HL-60 (cell line): ENCODE measurements around the gene ECI2.

Experiments
- DNase-seq, 2 experiments: peaks; one replicate each; pipeline ENCODE4 v3.0.0-alpha.2; 2010 to 2020; ENCODE audit warnings: low read depth in 1 of 2, low spot score in 1 of 2
- H3K27ac ChIP-seq: fragments of 250-450 bp; sonication (Bioruptor Pico); replicated peaks from 2 replicates; pipeline ENCODE4 v1.5.1; 2020; ENCODE audit warnings: mild to moderate bottlenecking, moderate library complexity
- H3K27me3 ChIP-seq: fragments of 250-450 bp; sonication (Bioruptor Pico); 2 replicates; pipeline ENCODE4 v1.5.1; 2021; ENCODE audit warnings: mild to moderate bottlenecking, moderate library complexity; ENCODE audit not compliant: insufficient read depth, poor library complexity, severe bottlenecking
- H3K4me3 ChIP-seq: replicated peaks from 2 replicates; pipeline ENCODE4 v1.5.1; 2011; ENCODE audit warnings: mild to moderate bottlenecking, control low read depth, low read length; ENCODE audit not compliant: insufficient read depth
- CTCF ChIP-seq: IDR thresholded peaks from one replicate; pipeline ENCODE4 v1.5.1; 2011; ENCODE audit warnings: low read length, control low read depth, inconsistent platforms; ENCODE audit not compliant: insufficient read depth
- GABPA ChIP-seq: IDR thresholded peaks from 2 replicates; pipeline ENCODE4 v1.6.1; 2012; ENCODE audit warnings: low read depth
- POLR2AphosphoS5 ChIP-seq: IDR thresholded peaks from 2 replicates; pipeline ENCODE4 v1.6.1; 2012; ENCODE audit warnings: low read depth
- REST ChIP-seq: IDR thresholded peaks from 2 replicates; pipeline ENCODE4 v1.6.1; 2012; ENCODE audit warnings: low read depth; ENCODE audit not compliant: insufficient replicate concordance
- SPI1 ChIP-seq: IDR thresholded peaks from 2 replicates; pipeline ENCODE4 v1.6.1; 2012; ENCODE audit warnings: low read depth, mild to moderate bottlenecking, borderline replicate concordance

The ECI2 gene

GRCh38 chr6:4167123-4167522 is 31.7 kb upstream of the ECI2 start:
- peaks cover under 1% of the 10 kb centered on the region for H3K27me3 ChIP-seq
- no peak overlapping the region for H3K27ac ChIP-seq
- TF ChIP-seq POLR2AphosphoS5 (no peak), CTCF (no peak), REST (no peak), SPI1 (no peak), GABPA (no peak)
- H3K4me3 ChIP-seq: no peak overlapping the region
- DNase-seq: no peak

GRCh38 chr6:4164456-4164855 is 29.1 kb upstream of the ECI2 start:
- TF ChIP-seq GABPA: no peak
- TF ChIP-seq REST: no peak
- no peak for TF ChIP-seq CTCF
- TF ChIP-seq SPI1: no peak
- TF ChIP-seq POLR2AphosphoS5: no peak
- Histone ChIP-seq H3K4me3 (no peak overlapping the region), H3K27ac (no peak overlapping the region), H3K27me3 (peaks cover 2% of the 10 kb centered on the region)
- no peak for DNase-seq

- TF ChIP-seq REST (no peak), POLR2AphosphoS5 (no peak), SPI1 (no peak), GABPA (no peak), CTCF (no peak)
- peaks cover 2% of the 10 kb centered on the region for H3K27me3 ChIP-seq
- no peak overlapping the region for H3K4me3 ChIP-seq
- no peak overlapping the region for H3K27ac ChIP-seq
- DNase-seq: no peak
Measured at GRCh38 chr6:4164117-4164442, 28.7 kb upstream of the ECI2 start.
